RWPE2 (cell line): Measurements from ENCODE around the gene NACAD.
"Not testable (repeated sequence)": the region's sequence is repeated elsewhere in the genome, so short reads cannot be mapped to it uniquely, and the experiment has no call there.

Experiments used
- ATAC-seq: fragments of 200-7000 bp; cut with Tn5 transposase; 3 replicates; pipeline ENCODE4 v1.9.1; 2021; ENCODE audit warnings: low read depth
- DNase-seq: peaks from one replicate; pipeline ENCODE4 v3.0.0-alpha.2; 2020; ENCODE audit warnings: low spot score
- H3K27ac ChIP-seq: fragments of 450-650 bp; 2 replicates; pipeline ENCODE4 v1.5.1; 2017; ENCODE audit warnings: mild to moderate bottlenecking; ENCODE audit not compliant: poor library complexity, severe bottlenecking
- H3K27me3 ChIP-seq: fragments of 250-450 bp; sonication (Bioruptor Pico); 2 replicates; pipeline ENCODE4 v1.5.1; 2021; ENCODE audit warnings: mild to moderate bottlenecking, moderate library complexity; ENCODE audit not compliant: insufficient read depth, poor library complexity, severe bottlenecking
- H3K36me3 ChIP-seq: fragments of 250-450 bp; sonication (Bioruptor Pico); 2 replicates; pipeline ENCODE4 v1.5.1; 2020; ENCODE audit warnings: low read depth, mild to moderate bottlenecking, moderate library complexity
- H3K4me1 ChIP-seq: fragments of 250-450 bp; sonication (Bioruptor Pico); 2 replicates; pipeline ENCODE4 v1.5.1; 2021; ENCODE audit warnings: mild to moderate bottlenecking, moderate library complexity; ENCODE audit not compliant: insufficient read depth, poor library complexity, severe bottlenecking
- H3K4me3 ChIP-seq: fragments of 250-450 bp; sonication (Bioruptor Pico); 2 replicates; pipeline ENCODE4 v1.5.1; 2021; ENCODE audit warnings: mild to moderate bottlenecking, moderate library complexity; ENCODE audit not compliant: severe bottlenecking
- H3K9me3 ChIP-seq: fragments of 250-450 bp; sonication (Bioruptor Pico); 2 replicates; pipeline ENCODE4 v1.5.1; 2021; ENCODE audit warnings: mild to moderate bottlenecking, moderate library complexity; ENCODE audit not compliant: severe bottlenecking
- TF ChIP-seq, protein P1 (sequence below): fragments of 450-650 bp; IDR thresholded peaks from one replicate; pipeline ENCODE4 v1.5.1; 2017; ENCODE audit warnings: mild to moderate bottlenecking, moderate library complexity; ENCODE audit not compliant: poor library complexity, severe bottlenecking

Gene NACAD

DNA sequence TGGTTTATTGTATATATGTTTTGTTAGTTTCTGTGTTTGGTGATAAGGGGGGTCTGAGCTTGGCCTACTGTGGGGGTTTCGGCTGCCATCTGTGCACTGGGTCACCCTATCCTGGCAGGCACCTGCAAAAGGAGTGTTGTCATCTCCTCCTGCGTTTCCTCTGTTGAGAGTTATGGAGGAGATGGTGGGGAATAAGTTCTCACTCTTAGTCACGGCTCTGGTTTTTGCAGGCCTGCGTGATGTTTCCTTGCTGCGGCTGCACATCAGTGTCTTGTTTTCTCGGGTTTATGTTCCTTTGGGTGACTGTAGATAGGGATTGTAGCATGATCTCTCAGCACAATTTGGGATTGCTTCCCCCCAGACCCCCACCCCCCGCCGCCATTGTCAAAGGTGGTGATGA is 52.0 kb downstream of the NACAD start:
- TF ChIP-seq, protein P1, sequence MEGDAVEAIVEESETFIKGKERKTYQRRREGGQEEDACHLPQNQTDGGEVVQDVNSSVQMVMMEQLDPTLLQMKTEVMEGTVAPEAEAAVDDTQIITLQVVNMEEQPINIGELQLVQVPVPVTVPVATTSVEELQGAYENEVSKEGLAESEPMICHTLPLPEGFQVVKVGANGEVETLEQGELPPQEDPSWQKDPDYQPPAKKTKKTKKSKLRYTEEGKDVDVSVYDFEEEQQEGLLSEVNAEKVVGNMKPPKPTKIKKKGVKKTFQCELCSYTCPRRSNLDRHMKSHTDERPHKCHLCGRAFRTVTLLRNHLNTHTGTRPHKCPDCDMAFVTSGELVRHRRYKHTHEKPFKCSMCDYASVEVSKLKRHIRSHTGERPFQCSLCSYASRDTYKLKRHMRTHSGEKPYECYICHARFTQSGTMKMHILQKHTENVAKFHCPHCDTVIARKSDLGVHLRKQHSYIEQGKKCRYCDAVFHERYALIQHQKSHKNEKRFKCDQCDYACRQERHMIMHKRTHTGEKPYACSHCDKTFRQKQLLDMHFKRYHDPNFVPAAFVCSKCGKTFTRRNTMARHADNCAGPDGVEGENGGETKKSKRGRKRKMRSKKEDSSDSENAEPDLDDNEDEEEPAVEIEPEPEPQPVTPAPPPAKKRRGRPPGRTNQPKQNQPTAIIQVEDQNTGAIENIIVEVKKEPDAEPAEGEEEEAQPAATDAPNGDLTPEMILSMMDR, result no peak
- Histone ChIP-seq H3K4me3 (no peak overlapping the region), H3K4me1 (peaks cover 20% of the 10 kb centered on the region), H3K9me3 (no peaks in the 10 kb centered on the region), H3K27ac (no peak overlapping the region), H3K27me3 (no peaks in the 10 kb centered on the region), H3K36me3 (peaks cover 40% of the 10 kb centered on the region)
- ATAC-seq (no peak), DNase-seq (no peak)

DNA sequence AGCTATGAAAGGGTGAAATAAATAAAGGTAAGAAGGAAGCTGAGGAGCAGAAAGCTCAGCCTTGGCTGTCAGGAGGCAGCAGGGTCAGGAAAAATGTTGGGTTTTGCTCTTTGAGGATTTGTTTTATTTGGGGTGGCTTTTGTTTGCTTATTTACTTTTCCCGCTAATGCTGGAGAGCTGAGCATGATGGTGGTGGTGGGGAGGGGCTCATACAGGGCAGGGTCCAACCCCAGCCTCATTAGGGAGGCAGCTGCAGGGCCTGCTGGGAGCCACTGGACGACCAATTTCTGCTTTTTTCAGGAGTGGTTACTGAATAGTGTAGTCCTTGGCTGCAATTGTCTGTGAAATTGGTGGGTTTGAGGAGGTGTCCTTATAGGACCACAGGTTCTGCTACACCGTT is 52.5 kb downstream of the NACAD start:
- H3K36me3 ChIP-seq, result peaks cover 35% of the 10 kb centered on the region

DNA sequence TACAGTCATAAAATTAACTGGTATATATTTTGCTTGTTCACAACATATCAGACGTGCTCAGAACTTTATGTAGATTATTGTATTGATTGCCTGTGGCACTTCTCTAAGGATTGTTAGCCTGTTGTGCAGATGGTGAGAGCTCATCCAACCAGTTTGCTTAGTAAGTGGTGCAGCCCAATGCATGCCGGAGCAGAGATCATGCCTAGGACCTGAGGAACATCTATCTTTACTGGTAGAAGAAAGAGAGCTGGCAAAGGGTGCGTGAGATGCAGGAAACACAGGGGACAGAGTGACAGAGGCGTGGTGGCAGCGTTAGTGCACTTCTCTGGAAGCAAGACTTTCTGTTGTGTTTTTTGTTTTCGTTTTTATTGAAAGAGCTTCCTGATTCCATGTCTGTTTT is 52.9 kb downstream of the NACAD start:
- no peak for ATAC-seq
- Histone ChIP-seq H3K27ac (no peak overlapping the region), H3K36me3 (peaks cover 31% of the 10 kb centered on the region), H3K9me3 (no peaks in the 10 kb centered on the region), H3K4me1 (peaks cover 20% of the 10 kb centered on the region), H3K4me3 (no peak overlapping the region), H3K27me3 (no peaks in the 10 kb centered on the region)
- TF ChIP-seq, protein P1, result no peak
- no peak for DNase-seq

More for the DNA sequence above, 52.5 kb downstream of the NACAD start:
- Histone ChIP-seq H3K4me1 (peaks cover 20% of the 10 kb centered on the region), H3K4me3 (no peak overlapping the region), H3K27ac (no peak overlapping the region), H3K27me3 (no peaks in the 10 kb centered on the region), H3K9me3 (no peaks in the 10 kb centered on the region)
- no peak for DNase-seq
- no peak for ATAC-seq
- TF ChIP-seq, protein P1, result no peak

DNA sequence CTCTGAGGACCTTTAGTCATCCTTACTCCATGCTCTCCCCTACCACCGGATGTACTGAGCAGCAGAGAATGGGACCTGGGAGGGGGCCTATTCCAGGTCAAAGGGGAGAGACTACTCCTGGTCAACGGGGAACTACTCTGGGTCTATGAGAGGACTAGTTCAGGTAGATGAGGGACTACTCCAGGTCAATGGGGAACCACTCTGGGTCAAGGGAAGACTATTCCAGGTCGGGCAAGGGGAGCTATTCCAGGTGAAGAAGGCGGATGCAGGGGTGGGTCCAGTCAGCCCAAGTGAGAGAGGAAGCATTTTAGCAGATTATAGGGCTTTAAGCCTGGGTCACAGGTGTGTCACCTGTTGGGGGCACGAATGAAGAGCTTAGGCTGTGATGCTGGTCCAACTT is 53.4 kb downstream of the NACAD start:
- no peaks in the 10 kb centered on the region for H3K9me3 ChIP-seq
- ATAC-seq (no peak), DNase-seq (no peak)
- TF ChIP-seq, protein P1, result no peak
- H3K27me3 ChIP-seq, result no peaks in the 10 kb centered on the region
- no peak overlapping the region for H3K27ac ChIP-seq
- no peak overlapping the region for H3K4me3 ChIP-seq
- peaks cover 26% of the 10 kb centered on the region for H3K36me3 ChIP-seq
- peaks cover 20% of the 10 kb centered on the region for H3K4me1 ChIP-seq

DNA sequence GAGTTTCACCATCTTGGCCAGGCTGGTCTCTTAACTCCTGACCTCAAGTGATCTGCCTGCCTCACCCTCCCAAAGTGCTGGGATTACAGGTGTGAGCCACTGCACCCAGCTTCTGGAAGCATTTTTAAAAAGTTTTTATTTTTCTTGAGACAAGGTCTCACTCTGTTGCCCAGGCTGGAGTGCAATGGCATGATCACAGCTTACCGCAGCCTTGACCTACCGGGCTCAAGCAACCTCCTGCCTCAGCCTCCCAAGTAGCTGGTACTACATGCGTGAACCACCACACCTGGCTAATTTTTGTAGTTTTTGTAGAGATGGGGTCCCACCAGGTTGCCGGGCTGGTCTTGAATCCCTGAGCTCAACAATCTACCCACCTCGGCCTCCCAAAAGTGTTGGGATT is 54.1 kb downstream of the NACAD start:
- DNase-seq, H3K4me3 ChIP-seq, H3K9me3 ChIP-seq, ATAC-seq, H3K27me3 ChIP-seq: not testable (repeated sequence)
- Histone ChIP-seq H3K36me3 (peaks cover 19% of the 10 kb centered on the region), H3K4me1 (peaks cover 20% of the 10 kb centered on the region), H3K27ac (peak overlapping the region; percentile 74)
